GM04503 (cell line): ENCODE data around the gene TRPV6.

Experiments
- DNase-seq: peaks from one replicate; pipeline ENCODE4 v3.0.0-alpha.2; 2012; ENCODE audit warnings: low read depth

Gene TRPV6

DNA sequence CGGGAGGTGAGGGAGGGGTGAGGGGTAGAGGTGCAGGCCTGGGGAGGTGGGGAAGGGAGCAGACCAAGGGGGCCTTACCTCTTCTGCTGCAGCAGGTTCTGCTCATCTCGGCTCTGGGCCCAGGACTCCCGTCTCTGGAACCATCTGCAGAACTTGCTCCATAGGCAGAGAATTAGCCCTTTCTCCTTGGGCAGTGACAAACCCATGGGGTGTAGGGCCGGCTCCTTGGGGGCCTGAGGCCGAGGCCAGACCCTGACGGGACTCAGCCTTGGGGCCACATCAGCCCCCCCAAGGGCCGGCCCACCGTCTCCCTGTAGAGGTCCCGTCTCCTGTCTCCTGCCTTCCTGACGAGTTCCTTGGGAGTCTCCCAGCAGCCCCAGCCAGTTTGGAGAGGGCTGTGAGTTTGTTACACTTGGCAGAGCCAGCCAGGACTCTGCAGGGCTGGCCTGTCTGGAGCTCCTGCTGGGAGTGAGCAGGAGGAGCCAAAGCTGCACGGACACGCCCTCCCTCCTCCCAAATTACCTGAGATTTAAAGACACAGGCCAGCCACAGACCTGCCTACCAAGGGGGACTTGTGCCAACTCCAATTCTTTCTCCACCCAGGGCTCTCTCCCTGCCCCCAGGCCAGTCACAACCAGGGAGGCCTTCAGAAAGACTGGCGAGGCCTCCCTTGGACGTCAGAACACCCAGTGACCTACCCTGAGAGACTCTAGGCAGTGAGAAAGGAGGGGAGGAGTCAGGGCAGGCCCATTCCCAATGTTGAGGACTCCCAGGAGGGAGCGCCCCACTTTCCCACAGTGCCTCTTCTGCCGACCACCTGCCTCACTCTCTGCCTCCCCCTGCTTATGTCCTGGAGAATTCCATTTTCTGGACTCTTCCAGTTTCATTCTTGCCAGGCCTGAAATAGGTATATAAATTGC lies at the start of gene TRPV6:
Gene TRPV6 (minus strand): TSS at position 435 of the 920 bp plus-strand sequence.
- no peak for DNase-seq

DNA sequence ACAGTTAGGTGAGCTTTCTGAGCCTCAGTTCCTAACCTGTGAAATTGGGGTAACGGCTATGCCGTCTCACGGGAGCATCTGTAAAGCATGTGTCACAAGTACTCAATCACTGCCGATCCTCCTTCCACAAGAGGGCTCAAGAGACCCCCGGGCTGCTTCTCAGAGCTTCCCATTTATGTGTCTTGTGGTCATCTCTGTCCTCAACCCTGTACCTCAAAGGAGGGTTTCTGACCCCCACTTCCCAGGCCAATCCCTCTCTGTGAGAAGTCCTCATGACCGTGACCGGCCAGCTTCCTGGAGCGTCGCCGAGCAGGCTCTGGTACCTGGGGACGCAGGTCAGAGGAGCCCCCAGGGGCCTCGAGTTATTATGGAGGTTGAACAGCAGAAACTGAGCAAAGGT lies 48.5 kb upstream of the TRPV6 start:
- no peak for DNase-seq

DNA sequence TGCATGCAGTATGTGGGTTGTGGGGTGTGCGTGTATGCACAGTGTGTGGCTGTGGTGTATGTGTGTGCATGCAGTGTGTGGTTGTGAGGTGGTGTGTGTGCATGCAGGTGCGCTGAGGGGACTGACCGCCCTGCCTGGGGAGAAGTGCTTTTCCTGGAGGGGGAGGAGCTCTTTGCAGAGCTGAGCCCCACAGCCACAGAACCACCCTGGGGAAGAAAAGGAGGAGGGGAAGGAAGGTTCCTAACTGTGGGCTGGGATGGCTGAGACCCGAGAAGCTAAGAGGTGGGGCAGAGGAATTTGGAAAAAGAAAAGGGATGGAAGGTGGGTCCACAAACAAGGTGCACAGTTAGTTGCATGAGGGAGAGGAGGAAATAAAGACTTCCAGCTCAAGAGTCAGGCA lies 48.1 kb upstream of the TRPV6 start, which contains the start of gene TRPV5:
Gene TRPV5 (minus strand): TSS at position 123 of the 400 bp plus-strand sequence. CDS start 287 bp downstream, outside the sequence.
- DNase-seq = no peak

DNA sequence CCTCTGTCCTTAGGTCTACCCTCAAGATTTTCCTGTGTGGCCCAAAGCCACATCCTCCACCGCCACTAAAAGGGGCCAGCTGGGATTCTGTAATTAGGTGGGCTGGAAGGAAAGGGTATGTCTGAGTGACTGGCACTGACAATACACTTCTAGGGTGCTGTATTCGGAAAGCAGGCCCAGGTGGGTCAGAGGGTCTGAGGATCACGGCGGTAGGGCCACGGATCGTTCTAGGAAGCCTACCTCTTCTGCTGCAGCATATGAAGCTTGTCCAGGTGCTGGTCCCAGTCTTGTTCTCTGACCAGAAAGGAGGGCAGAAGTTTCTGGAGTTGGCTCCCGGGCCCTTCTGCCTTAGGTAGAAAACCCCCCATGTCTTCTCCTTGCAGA lies 47.5 kb upstream of the TRPV6 start:
- DNase-seq = no peak

DNA sequence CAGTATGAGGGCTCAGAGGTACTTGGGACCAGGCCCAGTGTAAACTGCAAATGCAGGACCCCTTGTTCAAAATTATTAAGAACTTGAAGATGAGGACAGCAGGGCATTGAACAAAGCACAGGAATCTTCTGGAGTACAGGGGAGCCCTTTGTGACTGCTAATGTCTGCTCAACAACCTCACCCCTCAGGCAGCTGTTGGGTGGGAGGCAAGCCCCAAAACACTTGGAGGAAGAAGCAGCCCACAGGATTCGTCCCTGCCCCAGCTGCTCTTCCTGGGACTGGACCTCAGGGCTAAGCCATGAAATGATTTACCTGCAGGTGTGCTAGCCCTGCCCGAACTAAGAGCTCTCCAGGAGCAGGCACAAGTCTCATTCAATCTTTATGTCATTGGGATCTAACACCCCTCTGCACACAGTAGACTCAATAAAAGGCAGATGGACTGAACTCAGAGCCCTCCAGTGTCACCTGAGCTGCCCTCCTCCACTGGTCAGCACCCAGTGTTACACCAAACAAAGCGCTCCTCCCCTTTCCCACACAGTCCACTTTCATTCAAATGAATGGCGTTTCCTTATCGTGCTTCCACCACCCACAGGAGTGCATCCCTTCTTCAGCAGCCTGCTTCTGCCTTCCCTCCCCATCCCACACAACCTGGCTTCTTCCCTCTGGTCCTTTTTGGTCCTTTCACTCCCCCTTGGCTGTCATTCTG lies 47.0 kb upstream of the TRPV6 start:
- DNase-seq = no peak

- no peak for DNase-seq
Observed at GRCh38 chr7:142930126-142930730, 44.7 kb upstream of the TRPV6 start.

DNA sequence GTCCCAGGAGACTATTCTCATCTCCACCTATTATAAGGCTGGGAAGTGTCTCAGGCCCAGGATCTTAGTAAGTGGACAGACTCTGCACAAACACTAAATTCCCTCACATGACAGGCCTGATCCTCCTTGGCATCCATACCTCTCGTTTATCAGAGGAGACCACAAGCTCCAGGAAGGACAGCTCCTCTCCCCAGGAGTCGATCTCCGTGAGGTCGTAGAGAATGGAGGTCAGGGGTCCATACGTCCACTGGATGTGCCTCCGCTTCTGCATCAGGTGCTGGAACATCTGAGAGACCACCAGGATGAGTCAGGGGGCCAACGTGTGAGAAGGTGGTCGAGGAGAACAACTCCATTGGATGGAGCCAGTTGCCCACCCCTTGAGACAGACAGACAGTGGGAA lies 42.4 kb upstream of the TRPV6 start:
- DNase-seq = no peak

DNA sequence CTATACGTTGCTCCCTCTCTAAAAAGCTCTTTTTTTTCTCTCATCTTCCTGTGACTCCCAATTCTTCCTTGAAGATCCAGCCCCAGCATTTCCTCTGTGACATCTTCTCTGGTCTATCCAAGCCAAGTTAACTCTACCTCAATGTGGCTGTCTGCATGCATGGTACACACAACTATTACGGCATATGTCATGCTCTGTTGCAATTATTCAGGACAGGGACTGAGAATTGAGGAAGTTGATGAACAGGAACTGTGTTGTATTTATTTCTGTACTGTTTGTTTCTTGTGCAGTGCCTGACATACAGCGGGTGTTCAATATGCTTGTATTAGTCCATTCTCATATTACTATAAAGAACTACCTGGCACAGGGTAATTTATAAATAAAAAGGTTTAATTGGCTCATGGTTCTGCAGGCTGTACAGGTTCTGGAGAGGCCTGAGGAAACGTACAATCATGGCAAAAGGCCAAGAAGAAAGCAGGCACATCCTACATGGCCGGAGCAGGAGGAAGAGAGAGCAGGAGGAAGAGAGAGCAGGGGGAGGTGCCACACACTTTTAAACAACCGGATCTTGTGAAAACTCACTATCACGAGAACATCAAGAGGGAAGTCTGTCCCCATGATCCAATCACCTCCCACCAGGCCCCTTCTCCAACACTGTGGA lies 41.7 kb upstream of the TRPV6 start:
- no peak for DNase-seq

- no peak for DNase-seq
Observed at GRCh38 chr7:142925413-142925812, 39.9 kb upstream of the TRPV6 start.

GRCh38 chr7:142923391-142923790 lies 37.8 kb upstream of the TRPV6 start:
- DNase-seq = no peak

GRCh38 chr7:142919656-142920055 lies 34.1 kb upstream of the TRPV6 start:
- DNase-seq = no peak

DNA sequence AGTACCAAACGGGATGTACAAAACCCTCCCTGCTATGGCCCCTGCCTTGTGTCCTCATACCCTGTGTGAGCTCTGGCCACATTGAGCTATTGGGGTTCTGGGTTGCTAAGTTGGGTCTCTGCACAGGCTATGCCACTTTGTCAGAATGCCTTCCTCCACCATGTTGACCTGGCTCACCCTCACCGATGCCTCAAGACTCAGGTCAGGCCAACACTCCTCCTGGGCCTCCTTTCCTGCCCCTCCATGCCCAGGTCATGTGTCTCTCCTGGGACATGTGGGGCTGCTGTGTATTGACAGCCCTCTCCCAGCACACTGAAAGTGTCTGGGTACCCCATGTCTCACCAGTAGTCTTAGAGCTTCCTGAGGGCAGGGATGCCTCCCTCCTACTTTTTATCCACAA lies 33.4 kb upstream of the TRPV6 start:
- DNase-seq = no peak

DNA sequence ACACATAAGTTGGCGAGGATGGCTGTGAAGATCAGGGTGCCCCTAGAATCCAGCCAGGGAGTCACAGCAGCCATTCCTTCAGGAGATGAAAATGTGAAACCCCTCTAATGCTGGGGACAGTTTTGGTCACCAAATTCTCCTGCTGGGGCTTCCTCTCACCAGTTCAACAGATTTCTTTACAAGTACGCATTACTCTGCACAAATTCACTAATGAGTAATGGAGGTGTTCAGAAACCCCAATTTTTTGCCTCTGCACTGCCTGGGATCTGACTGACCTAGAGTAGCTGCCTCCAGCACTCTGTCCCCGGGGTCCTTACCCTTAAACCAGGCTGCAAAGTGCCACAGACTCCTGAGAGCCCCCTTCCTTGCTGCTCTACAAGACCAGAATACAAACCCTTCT lies 31.9 kb upstream of the TRPV6 start:
- DNase-seq = no peak

DNA sequence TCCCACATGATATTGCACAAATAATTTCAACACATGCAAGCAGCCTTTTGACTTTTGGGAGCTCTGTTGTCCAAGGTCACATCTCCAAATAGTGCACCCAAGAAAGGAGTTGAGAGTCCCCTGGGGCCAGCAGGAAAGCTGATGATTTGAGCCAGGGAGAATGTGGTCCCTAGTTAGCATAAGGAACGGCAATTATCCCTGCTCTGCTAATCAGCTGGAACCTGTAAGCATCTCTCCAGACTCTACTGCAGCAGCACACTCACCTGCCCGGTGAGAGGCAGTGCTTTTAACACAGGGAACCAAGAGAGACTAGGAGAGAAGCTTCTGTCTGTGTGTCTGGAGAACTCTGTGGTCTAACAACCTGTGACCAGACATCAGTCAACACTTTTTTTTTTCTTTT lies 31.0 kb upstream of the TRPV6 start:
- no peak for DNase-seq

DNA sequence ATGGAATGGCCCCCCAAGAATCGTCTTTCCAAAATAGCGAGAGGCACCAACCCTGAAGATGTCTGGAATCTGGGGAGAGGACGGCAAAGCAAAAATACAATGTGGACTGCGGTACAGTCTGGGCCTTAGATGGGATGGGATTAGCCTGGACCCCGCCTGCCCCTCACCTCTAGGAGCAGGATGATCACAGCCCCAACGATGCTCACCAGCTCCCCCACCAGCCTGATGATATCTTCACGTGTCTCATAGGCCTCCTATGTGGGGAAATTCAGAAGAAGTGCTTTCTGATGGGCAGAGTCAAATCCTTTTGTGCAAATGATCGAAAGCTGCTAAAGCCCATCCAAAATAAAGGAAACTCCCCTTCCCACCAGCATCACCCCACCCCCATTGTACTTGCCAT lies 29.8 kb upstream of the TRPV6 start:
- DNase-seq = no peak

DNA sequence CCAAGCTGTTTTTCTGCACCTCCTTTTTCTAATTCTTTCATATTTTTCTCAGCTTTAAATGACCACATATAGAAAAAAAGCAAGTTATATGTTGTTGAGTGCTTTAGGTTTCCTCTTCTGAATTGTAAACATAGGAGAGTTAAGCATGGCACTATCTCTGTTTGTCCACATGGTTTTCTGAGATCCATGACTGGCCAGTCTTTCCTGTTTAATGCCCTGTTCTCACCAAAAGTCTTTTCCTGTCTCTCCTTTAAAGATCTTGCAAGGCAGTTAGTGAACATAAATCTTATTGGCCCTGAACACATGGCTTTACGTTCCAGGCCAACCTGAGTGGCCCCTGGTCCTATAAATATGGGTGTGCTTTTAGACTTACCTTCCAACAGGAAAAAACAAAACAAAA lies 28.6 kb upstream of the TRPV6 start:
- no peak for DNase-seq

DNA sequence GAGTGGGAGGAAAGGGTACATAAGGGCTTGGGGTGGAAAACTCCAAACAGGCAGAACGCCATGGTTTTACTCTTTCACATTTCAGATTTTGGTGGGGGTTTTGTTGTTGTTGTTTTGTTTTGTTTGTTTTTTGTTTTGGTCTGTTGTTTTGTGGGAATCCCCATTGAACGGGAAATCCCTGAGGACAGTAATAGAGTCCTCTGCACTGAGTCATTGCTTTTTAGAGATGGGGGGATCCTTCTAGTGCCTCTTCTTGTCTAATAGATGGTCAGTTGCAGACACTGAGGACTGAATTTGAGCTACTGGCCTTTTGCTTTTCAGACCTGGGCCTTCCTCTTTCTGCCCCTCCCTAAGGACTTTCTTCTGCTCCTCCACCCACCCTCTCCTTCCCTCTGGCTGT lies 28.0 kb upstream of the TRPV6 start:
- no peak for DNase-seq

GRCh38 chr7:142913051-142913450 lies 27.5 kb upstream of the TRPV6 start:
- DNase-seq = no peak

- no peak for DNase-seq
Observed at GRCh38 chr7:142910481-142910880, 24.9 kb upstream of the TRPV6 start.

DNA sequence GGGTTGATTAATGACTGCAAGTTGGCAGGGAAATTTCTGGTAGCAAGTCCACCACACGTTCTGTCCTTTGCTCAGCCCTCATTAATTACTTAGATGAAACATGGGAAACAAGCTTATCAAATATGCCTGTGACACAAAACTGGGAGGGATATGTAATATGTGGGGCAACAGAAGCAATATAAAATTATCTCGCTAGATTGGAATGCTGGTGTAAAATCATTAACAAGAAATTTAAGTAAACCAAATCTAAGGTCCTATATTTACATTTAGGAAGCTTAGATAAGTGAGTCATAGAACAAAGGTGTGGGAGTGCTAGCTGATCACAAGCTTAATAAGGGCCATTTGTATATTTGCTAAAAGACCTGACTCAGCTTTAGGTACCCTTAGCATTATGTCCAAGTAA lies 24.5 kb upstream of the TRPV6 start:
- DNase-seq = no peak

DNA sequence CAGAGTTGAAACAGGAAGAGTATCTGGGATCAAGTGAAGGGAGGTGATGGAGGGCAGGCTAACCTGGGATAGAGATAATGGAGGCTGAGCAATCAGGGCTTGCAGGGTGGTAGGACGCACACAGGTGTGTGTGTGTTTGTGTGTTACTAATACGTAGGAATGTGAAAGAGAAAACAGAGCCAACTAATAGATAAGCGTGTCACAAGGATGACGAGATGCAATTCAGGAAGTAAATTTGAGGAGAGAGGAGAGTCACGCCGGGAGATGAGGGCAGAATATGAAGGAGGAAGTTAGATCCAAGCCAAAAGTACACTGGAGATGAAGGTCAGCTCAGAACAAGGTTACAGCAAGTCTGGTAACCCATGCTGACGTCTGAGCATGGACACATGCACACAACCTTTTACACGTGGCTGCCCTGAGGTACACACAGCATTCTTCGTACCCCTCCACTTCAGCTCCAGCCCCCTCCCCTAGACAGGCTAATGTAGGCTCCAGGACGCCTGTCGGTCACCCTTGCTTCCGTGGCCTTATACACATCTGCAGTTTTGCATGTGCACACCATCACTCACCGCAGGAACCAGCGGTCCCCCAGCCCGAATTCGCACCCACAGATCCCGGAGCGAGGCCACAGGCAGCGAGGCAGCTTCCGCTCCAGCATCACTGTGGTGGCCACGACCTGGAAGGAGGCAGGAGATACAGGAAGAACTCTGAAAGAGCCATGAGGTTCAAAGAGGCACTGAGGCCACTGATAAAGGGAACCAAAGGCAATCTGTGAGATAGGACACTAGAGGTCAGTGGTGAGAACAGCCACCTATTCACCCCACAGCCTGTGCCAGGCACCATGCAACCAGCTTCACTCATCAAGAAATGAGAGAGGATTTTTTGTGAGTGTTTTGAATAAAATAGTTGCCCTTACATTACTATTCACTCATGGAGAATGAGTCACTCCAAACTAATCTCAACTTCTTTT lies 23.7 kb upstream of the TRPV6 start:
- DNase-seq = no peak
